H9 (cell line): ENCODE results near the gene WFS1. TPM values are rescaled to one million over a fixed set of nuclear protein-coding genes. Genes with fewer than 3 reads are reported as not detected.

ENCODE experiments used
- DNase-seq: peaks from one replicate; pipeline ENCODE4 v3.0.0-alpha.2; 2017
- H2AFZ ChIP-seq: one replicate; pipeline ENCODE4 v1.6.1; 2013; ENCODE audit warnings: mild to moderate bottlenecking, low read length, control low read depth, moderate library complexity
- H2AK5ac ChIP-seq: 2 replicates; pipeline ENCODE4 v1.6.1; 2013; ENCODE audit warnings: low read length, control low read depth, mixed read lengths; ENCODE audit not compliant: insufficient read length
- H2BK120ac ChIP-seq: one replicate; pipeline ENCODE4 v1.6.1; 2013; ENCODE audit warnings: low read depth, mild to moderate bottlenecking, low read length, control low read depth, inconsistent platforms; ENCODE audit not compliant: poor library complexity, severe bottlenecking
- H2BK12ac ChIP-seq: 2 replicates; pipeline ENCODE4 v1.6.1; 2013; ENCODE audit warnings: low read length, control low read depth, mixed read lengths, low read depth; ENCODE audit not compliant: insufficient read length
- H2BK15ac ChIP-seq: 2 replicates; pipeline ENCODE4 v1.6.1; 2013; ENCODE audit warnings: low read depth, low read length, control low read depth
- H2BK20ac ChIP-seq: one replicate; pipeline ENCODE4 v1.6.1; 2013; ENCODE audit warnings: low read depth, mild to moderate bottlenecking, low read length, control low read depth, inconsistent platforms; ENCODE audit not compliant: poor library complexity, severe bottlenecking
- H2BK5ac ChIP-seq: 2 replicates; pipeline ENCODE4 v1.6.1; 2013; ENCODE audit warnings: low read length, control low read depth, mixed read lengths; ENCODE audit not compliant: insufficient read length
- H3K14ac ChIP-seq: 2 replicates; pipeline ENCODE4 v1.6.1; 2013; ENCODE audit warnings: low read length, control low read depth; ENCODE audit not compliant: insufficient read depth
- H3K18ac ChIP-seq: 2 replicates; pipeline ENCODE4 v1.6.1; 2013; ENCODE audit warnings: low read depth, mild to moderate bottlenecking, mixed read lengths, low read length, control low read depth; ENCODE audit not compliant: insufficient read length
- H3K23ac ChIP-seq: 2 replicates; pipeline ENCODE4 v1.6.1; 2013; ENCODE audit warnings: low read length, control low read depth, mixed read lengths, low read depth; ENCODE audit not compliant: insufficient read length
- H3K23me2 ChIP-seq: 2 replicates; pipeline ENCODE4 v1.6.1; 2013; ENCODE audit warnings: low read depth, mild to moderate bottlenecking, mixed read lengths, low read length, control low read depth; ENCODE audit not compliant: insufficient read length, poor library complexity, severe bottlenecking
- H3K27ac ChIP-seq: 2 replicates; pipeline ENCODE4 v1.5.1; 2013; ENCODE audit warnings: low read length, control low read depth, mixed read lengths, low read depth; ENCODE audit not compliant: insufficient read length
- H3K27me3 ChIP-seq: 2 replicates; pipeline ENCODE4 v1.6.1; 2013; ENCODE audit warnings: low read length, control low read depth, inconsistent platforms; ENCODE audit not compliant: insufficient read depth
- H3K4ac ChIP-seq: 2 replicates; pipeline ENCODE4 v1.6.1; 2013; ENCODE audit warnings: low read depth, mild to moderate bottlenecking, control low read depth, inconsistent platforms, low read length, moderate library complexity
- H3K4me1 ChIP-seq: 2 replicates; pipeline ENCODE4 v1.6.1; 2013; ENCODE audit warnings: low read length, control low read depth, inconsistent platforms; ENCODE audit not compliant: insufficient read depth
- H3K4me2 ChIP-seq: 2 replicates; pipeline ENCODE4 v1.6.1; 2013; ENCODE audit warnings: low read length, control low read depth, mixed read lengths; ENCODE audit not compliant: insufficient read length, insufficient read depth
- H3K56ac ChIP-seq: 2 replicates; pipeline ENCODE4 v1.6.1; 2013; ENCODE audit warnings: low read depth, mild to moderate bottlenecking, mixed read lengths, low read length, control low read depth; ENCODE audit not compliant: insufficient read length
- H3K79me1 ChIP-seq: 2 replicates; pipeline ENCODE4 v1.6.1; 2013; ENCODE audit warnings: low read depth, mild to moderate bottlenecking, moderate library complexity, low read length, control low read depth, inconsistent platforms; ENCODE audit not compliant: insufficient read depth, poor library complexity, severe bottlenecking
- H3K79me2 ChIP-seq: 2 replicates; pipeline ENCODE4 v1.6.1; 2013; ENCODE audit warnings: low read length, control low read depth, inconsistent platforms; ENCODE audit not compliant: insufficient read depth
- H3K9ac ChIP-seq: 2 replicates; pipeline ENCODE4 v1.6.1; 2013; ENCODE audit warnings: low read length, control low read depth, mixed read lengths; ENCODE audit not compliant: insufficient read length; ENCODE audit errors: extremely low read depth
- H3K9me3 ChIP-seq: one replicate; pipeline ENCODE4 v1.6.1; 2013; ENCODE audit warnings: low read depth, low read length, inconsistent platforms; ENCODE audit not compliant: control insufficient read depth
- H3T11ph ChIP-seq: one replicate; pipeline ENCODE4 v1.6.1; 2013; ENCODE audit warnings: mild to moderate bottlenecking, low read length, control low read depth, inconsistent platforms
- H4K20me1 ChIP-seq: one replicate; pipeline ENCODE4 v1.6.1; 2013; ENCODE audit not compliant: control insufficient read depth, insufficient read length, insufficient read depth
- H4K5ac ChIP-seq: 2 replicates; pipeline ENCODE4 v1.6.1; 2013; ENCODE audit warnings: low read depth, mild to moderate bottlenecking, mixed read lengths, low read length, control low read depth; ENCODE audit not compliant: insufficient read length
- H4K8ac ChIP-seq: replicated peaks from 2 replicates; pipeline ENCODE4 v1.6.1; 2013; ENCODE audit warnings: low read length, control low read depth, mixed read lengths, low read depth; ENCODE audit not compliant: insufficient read length
- H4K91ac ChIP-seq: 2 replicates; pipeline ENCODE4 v1.6.1; 2013; ENCODE audit warnings: low read depth, mild to moderate bottlenecking, moderate library complexity, mixed read lengths, low read length, control low read depth; ENCODE audit not compliant: insufficient read length
- H3K27ac Mint-ChIP-seq, 3 experiments: 2 replicates in 2 of 3; 3 replicates in 1 of 3; pipeline ENCODE4 v1.8.0; 2020 to 2021; ENCODE audit warnings: mixed read lengths in 3 of 3, mild to moderate bottlenecking in 1 of 3, moderate library complexity in 1 of 3
- H3K27me3 Mint-ChIP-seq: 2 replicates; pipeline ENCODE4 v1.8.0; 2021; ENCODE audit warnings: low read depth, mild to moderate bottlenecking, moderate library complexity, mixed read lengths
- H3K36me3 Mint-ChIP-seq, 3 experiments: 2 replicates in 2 of 3; 3 replicates in 1 of 3; pipeline ENCODE4 v1.8.0; 2020 to 2021; ENCODE audit warnings: low read depth in 3 of 3, mixed read lengths in 3 of 3; ENCODE audit not compliant: insufficient read depth in 1 of 3
- H3K4me1 Mint-ChIP-seq, 2 experiments: 2 replicates each; pipeline ENCODE4 v1.8.0; 2020; ENCODE audit warnings: mixed read lengths in 2 of 2
- H3K4me3 Mint-ChIP-seq, 2 experiments: 2 replicates in 1 of 2; 3 replicates in 1 of 2; pipeline ENCODE4 v1.8.0; 2020 to 2021; ENCODE audit warnings: mild to moderate bottlenecking in 2 of 2, mixed read lengths in 2 of 2, moderate library complexity in 1 of 2
- H3K9me3 Mint-ChIP-seq, 2 experiments: 2 replicates in 1 of 2; 3 replicates in 1 of 2; pipeline ENCODE4 v1.8.0; 2020; ENCODE audit warnings: mild to moderate bottlenecking in 2 of 2, mixed read lengths in 2 of 2, moderate library complexity in 1 of 2
- CTCF ChIP-seq: fragments of 200-600 bp; sonication (generic); conservative IDR thresholded peaks from 3 replicates; pipeline ENCODE4 v1.8.0; 2021; ENCODE audit warnings: antibody characterized with exemption, mild to moderate bottlenecking
- WGBS: extraction: QIAGEN DNeasy Blood & Tissue Kit; methylation state at CpG from one replicate; pipeline ENCODE4 v1.1.7; 2013; ENCODE audit warnings: missing lambda C conversion rate, low lambda C conversion rate, mixed read lengths; ENCODE audit not compliant: insufficient read length; ENCODE audit errors: extremely low coverage; 5-methylcytosine and 5-hydroxymethylcytosine counted together
- total RNA-seq: library from RNA; stranded (reverse); gene quantifications from 2 replicates; pipeline ENCODE4 v1.2.1, GENCODE V29; 2021

WFS1 gene
- total RNA-seq, 1 experiment from 2014 or later: 18.9 TPM

- H3K79me2 ChIP-seq: no peaks in the 10 kb centered on the region
- no peak for TF ChIP-seq CTCF
- H2BK15ac ChIP-seq: no peak overlapping the region
- no peak overlapping the region for H2BK120ac ChIP-seq
- H3K14ac ChIP-seq: no peak overlapping the region
- Mint-ChIP-seq H3K27ac (no peak overlapping the region), H3K4me1 (peaks cover 8 to 26% of the 10 kb centered on the region in 2 experiments; a peak in 3 of 4 replicates), H3K36me3 (no peaks in the 10 kb centered on the region), H3K27me3 (peaks cover 43% of the 10 kb centered on the region), H3K9me3 (peaks cover 0 to 3% of the 10 kb centered on the region in 2 experiments; a peak in 2 of 5 replicates), H3K4me3 (peak overlapping the region; percentile 39 to 72)
- no peak overlapping the region for H3K9ac ChIP-seq
- no peak overlapping the region for H2BK20ac ChIP-seq
- peak overlapping the region; percentile 76 for H3K4me2 ChIP-seq
- H3K18ac ChIP-seq: no peak overlapping the region
- peaks cover 3% of the 10 kb centered on the region; the same call in 1 of the 2 replicates for H3K27me3 ChIP-seq
- no peaks in the 10 kb centered on the region for H3K79me1 ChIP-seq
- H3K9me3 ChIP-seq: no peaks in the 10 kb centered on the region
- no peak overlapping the region for H4K5ac ChIP-seq
- H3K23ac ChIP-seq: no peak overlapping the region
- no peak overlapping the region for H2BK5ac ChIP-seq
- H3K56ac ChIP-seq: no peak overlapping the region
- peak; percentile 84 for DNase-seq
- H2BK12ac ChIP-seq: no peak overlapping the region
- H3K4ac ChIP-seq: no peak overlapping the region
- H4K8ac ChIP-seq: no peak overlapping the region
- no peak overlapping the region for H3K27ac ChIP-seq
- no peak overlapping the region for H2AFZ ChIP-seq
- no peak overlapping the region for H4K91ac ChIP-seq
- H3K23me2 ChIP-seq: no peaks in the 10 kb centered on the region
- H4K20me1 ChIP-seq: no peaks in the 10 kb centered on the region
- no peaks in the 10 kb centered on the region for H3K4me1 ChIP-seq
- no peak overlapping the region for H2AK5ac ChIP-seq
- H3T11ph ChIP-seq: no peak overlapping the region
- WGBS: no CpG with 5 or more reads among the region's 10 CpGs
These were observed 46.8 kb upstream of the WFS1 start for GRCh38 chr4:6222761-6223292.
